GM23338 (cell line): ENCODE data around the gene SNRNP200. TPM values are rescaled to one million over a fixed set of nuclear protein-coding genes. Genes with fewer than 3 reads are reported as not detected.

Source experiments
- ATAC-seq: fragments of 200-7000 bp; cut with Tn5 transposase; 3 replicates; pipeline ENCODE4 v1.9.1; 2020
- DNase-seq: peaks from one replicate; pipeline ENCODE4 v3.0.0-alpha.2; 2015; ENCODE audit warnings: low spot score
- H2AFZ ChIP-seq: fragments of 200-600 bp; sonication (generic); 2 replicates; pipeline ENCODE4 v1.8.0; 2016; ENCODE audit warnings: antibody characterized with exemption, mild to moderate bottlenecking, moderate library complexity
- H3F3A ChIP-seq: fragments of 200-600 bp; sonication (generic); replicated peaks from 2 replicates; pipeline ENCODE4 v1.8.0; 2017; ENCODE audit warnings: antibody characterized with exemption, mixed run types, low read depth
- H3K27ac ChIP-seq: fragments of 200-600 bp; sonication (generic); 2 replicates; pipeline ENCODE4 v1.6.1; 2016; ENCODE audit warnings: low read depth
- H3K27me3 ChIP-seq: fragments of 200-600 bp; sonication (generic); 2 replicates; pipeline ENCODE4 v1.8.0; 2016; ENCODE audit warnings: mild to moderate bottlenecking, mixed run types, moderate library complexity; ENCODE audit not compliant: insufficient read depth
- H3K36me3 ChIP-seq: fragments of 200-600 bp; sonication (generic); 2 replicates; pipeline ENCODE4 v1.8.0; 2016; ENCODE audit warnings: mild to moderate bottlenecking; ENCODE audit not compliant: insufficient read depth
- H3K4me1 ChIP-seq: fragments of 200-600 bp; sonication (generic); 2 replicates; pipeline ENCODE4 v1.8.0; 2016; ENCODE audit warnings: mild to moderate bottlenecking, moderate library complexity; ENCODE audit not compliant: insufficient read depth
- H3K4me2 ChIP-seq: fragments of 200-600 bp; sonication (generic); 2 replicates; pipeline ENCODE4 v1.7.1; 2017; ENCODE audit warnings: mixed run types
- H3K4me3 ChIP-seq: fragments of 200-600 bp; sonication (generic); 2 replicates; pipeline ENCODE4 v1.6.1; 2016; ENCODE audit warnings: mixed run types
- H3K79me2 ChIP-seq: fragments of 200-600 bp; sonication (generic); replicated peaks from 2 replicates; pipeline ENCODE4 v1.8.0; 2017; ENCODE audit warnings: mild to moderate bottlenecking; ENCODE audit not compliant: insufficient read depth
- H3K9me2 ChIP-seq: fragments of 200-600 bp; sonication (generic); 2 replicates; pipeline ENCODE4 v1.8.0; 2017; ENCODE audit not compliant: insufficient read depth
- H4K20me1 ChIP-seq: fragments of 200-600 bp; sonication (generic); replicated peaks from 2 replicates; pipeline ENCODE4 v1.8.0; 2017; ENCODE audit warnings: mild to moderate bottlenecking; ENCODE audit not compliant: insufficient read depth
- H3K27ac Mint-ChIP-seq: 2 replicates; pipeline ENCODE4 v1.8.0; 2020; ENCODE audit warnings: inconsistent platforms, mild to moderate bottlenecking, moderate library complexity, mixed read lengths
- H3K27me3 Mint-ChIP-seq: 3 replicates; pipeline ENCODE4 v1.8.0; 2022; ENCODE audit warnings: low read depth, mild to moderate bottlenecking, moderate library complexity, mixed read lengths, inconsistent platforms; ENCODE audit not compliant: insufficient read depth, poor library complexity
- H3K36me3 Mint-ChIP-seq: 3 replicates; pipeline ENCODE4 v1.8.0; 2021; ENCODE audit warnings: low read depth, mild to moderate bottlenecking, inconsistent platforms, moderate library complexity, mixed read lengths
- H3K4me1 Mint-ChIP-seq: 3 replicates; pipeline ENCODE4 v1.8.0; 2020; ENCODE audit warnings: mild to moderate bottlenecking, inconsistent platforms, mixed read lengths
- H3K4me3 Mint-ChIP-seq: 3 replicates; pipeline ENCODE4 v1.8.0; 2021; ENCODE audit warnings: moderate library complexity, mild to moderate bottlenecking, inconsistent platforms, mixed read lengths
- H3K9me3 Mint-ChIP-seq: 3 replicates; pipeline ENCODE4 v1.8.0; 2020; ENCODE audit warnings: moderate library complexity, mild to moderate bottlenecking, inconsistent platforms, mixed read lengths
- EZH2 ChIP-seq: fragments of 200-600 bp; sonication (generic); IDR thresholded peaks from one replicate; pipeline ENCODE4 v1.8.0; 2017; ENCODE audit warnings: antibody characterized with exemption, mild to moderate bottlenecking, low read depth; ENCODE audit not compliant: unreplicated experiment
- EZH2phosphoT487 ChIP-seq: fragments of 200-600 bp; sonication (generic); IDR thresholded peaks from one replicate; pipeline ENCODE4 v1.8.1; 2018; ENCODE audit warnings: antibody characterized with exemption; ENCODE audit not compliant: unreplicated experiment
- NANOG ChIP-seq: IDR thresholded peaks from 2 replicates; pipeline ENCODE4 v1.6.1; 2016; ENCODE audit warnings: antibody characterized with exemption, borderline replicate concordance
- POLR2AphosphoS5 ChIP-seq: IDR thresholded peaks from 2 replicates; pipeline ENCODE4 v1.6.1; 2016; ENCODE audit warnings: antibody characterized with exemption, low read depth
- STAT1 ChIP-seq: IDR thresholded peaks from one replicate; pipeline ENCODE4 v1.6.1; 2016; ENCODE audit warnings: antibody characterized with exemption; ENCODE audit not compliant: unreplicated experiment
- ZNF114 ChIP-seq: fragments of 250-450 bp; sonication (Bioruptor Pico); IDR thresholded peaks from 2 replicates; pipeline ENCODE4 v1.5.0; 2020; ENCODE audit warnings: mild to moderate bottlenecking, moderate library complexity
- ZNF331 ChIP-seq: fragments of 250-450 bp; sonication (Bioruptor Pico); IDR thresholded peaks from 2 replicates; pipeline ENCODE4 v1.5.0; 2020; ENCODE audit warnings: low read depth, mild to moderate bottlenecking, moderate library complexity
- ZNF462 ChIP-seq: fragments of 250-450 bp; sonication (Bioruptor Pico); IDR thresholded peaks from 2 replicates; pipeline ENCODE4 v1.5.0; 2020; ENCODE audit warnings: mild to moderate bottlenecking, moderate library complexity
- polyA plus RNA-seq: library from polyadenylated mRNA; unstranded; fragments of >200 nt; fragmentation: Nextera tagmentation; extraction: Ambion mirVana; gene quantifications from 2 replicates; pipeline ENCODE4 v1.2.1, GENCODE V29; 2016
- total RNA-seq: library from RNA; depleted of rRNA; stranded (reverse); fragments of >200 nt; shearing (Covaris generic); gene quantifications from 2 replicates; pipeline ENCODE4 v1.2.3, GENCODE V29; 2014
- TF ChIP-seq, protein P1 (sequence below): IDR thresholded peaks from one replicate; pipeline ENCODE4 v1.6.1; 2018; ENCODE audit warnings: antibody characterized with exemption; ENCODE audit not compliant: unreplicated experiment
- TF ChIP-seq, protein P2 (sequence below): IDR thresholded peaks from 2 replicates; pipeline ENCODE4 v1.6.1; 2016; ENCODE audit warnings: antibody characterized with exemption

SNRNP200 gene
- total and polyA plus RNA-seq, 2 experiments from 2014 or later, result 70.7 to 179 TPM

DNA sequence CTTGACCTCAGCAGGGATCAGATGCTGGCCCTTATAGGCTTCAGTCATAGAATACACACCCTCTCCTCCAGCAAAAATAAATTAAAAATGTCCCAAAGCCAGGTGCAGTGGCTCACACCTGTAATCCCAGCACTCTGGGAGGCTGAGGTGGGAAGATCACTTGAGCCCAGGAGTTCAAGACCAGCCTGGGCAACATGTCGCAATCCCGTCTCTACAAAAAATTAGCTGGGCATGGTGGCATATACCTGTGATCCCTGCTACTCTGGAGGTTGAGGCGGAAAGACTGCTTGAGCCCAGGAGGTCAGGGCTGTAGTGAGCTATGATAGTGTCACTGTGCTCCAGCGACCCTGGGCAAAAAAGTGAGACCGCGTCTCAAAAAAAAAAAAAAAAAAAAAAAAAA is 24.5 kb upstream of the SNRNP200 start:
- Mint-ChIP-seq H3K36me3 (peaks cover 24% of the 10 kb centered on the region), H3K4me1 (peaks cover 13% of the 10 kb centered on the region), H3K27me3 (peaks cover 7% of the 10 kb centered on the region), H3K4me3 (no peak overlapping the region), H3K27ac (no peak overlapping the region), H3K9me3 (no peaks in the 10 kb centered on the region)
- Histone ChIP-seq H3K4me1 (no peaks in the 10 kb centered on the region), H3K9me2 (no peaks in the 10 kb centered on the region), H2AFZ (no peak overlapping the region), H3K4me2 (no peak overlapping the region), H3K27ac (no peak overlapping the region), H3K27me3 (peaks cover 12% of the 10 kb centered on the region; the same call in 1 of the 2 replicates), H3K4me3 (no peak overlapping the region), H4K20me1 (0 out of 2 replicates have a peak, but pooled peaks cover 3% of the 10 kb centered on the region), H3K36me3 (no peaks in the 10 kb centered on the region), H3K79me2 (no peaks in the 10 kb centered on the region), H3F3A (0 out of 2 replicates have a peak, but pooled peaks cover 2% of the 10 kb centered on the region)
- no peak for TF ChIP-seq EZH2
- no peak for TF ChIP-seq POLR2AphosphoS5
- no peak for TF ChIP-seq NANOG
- TF ChIP-seq, protein P1, sequence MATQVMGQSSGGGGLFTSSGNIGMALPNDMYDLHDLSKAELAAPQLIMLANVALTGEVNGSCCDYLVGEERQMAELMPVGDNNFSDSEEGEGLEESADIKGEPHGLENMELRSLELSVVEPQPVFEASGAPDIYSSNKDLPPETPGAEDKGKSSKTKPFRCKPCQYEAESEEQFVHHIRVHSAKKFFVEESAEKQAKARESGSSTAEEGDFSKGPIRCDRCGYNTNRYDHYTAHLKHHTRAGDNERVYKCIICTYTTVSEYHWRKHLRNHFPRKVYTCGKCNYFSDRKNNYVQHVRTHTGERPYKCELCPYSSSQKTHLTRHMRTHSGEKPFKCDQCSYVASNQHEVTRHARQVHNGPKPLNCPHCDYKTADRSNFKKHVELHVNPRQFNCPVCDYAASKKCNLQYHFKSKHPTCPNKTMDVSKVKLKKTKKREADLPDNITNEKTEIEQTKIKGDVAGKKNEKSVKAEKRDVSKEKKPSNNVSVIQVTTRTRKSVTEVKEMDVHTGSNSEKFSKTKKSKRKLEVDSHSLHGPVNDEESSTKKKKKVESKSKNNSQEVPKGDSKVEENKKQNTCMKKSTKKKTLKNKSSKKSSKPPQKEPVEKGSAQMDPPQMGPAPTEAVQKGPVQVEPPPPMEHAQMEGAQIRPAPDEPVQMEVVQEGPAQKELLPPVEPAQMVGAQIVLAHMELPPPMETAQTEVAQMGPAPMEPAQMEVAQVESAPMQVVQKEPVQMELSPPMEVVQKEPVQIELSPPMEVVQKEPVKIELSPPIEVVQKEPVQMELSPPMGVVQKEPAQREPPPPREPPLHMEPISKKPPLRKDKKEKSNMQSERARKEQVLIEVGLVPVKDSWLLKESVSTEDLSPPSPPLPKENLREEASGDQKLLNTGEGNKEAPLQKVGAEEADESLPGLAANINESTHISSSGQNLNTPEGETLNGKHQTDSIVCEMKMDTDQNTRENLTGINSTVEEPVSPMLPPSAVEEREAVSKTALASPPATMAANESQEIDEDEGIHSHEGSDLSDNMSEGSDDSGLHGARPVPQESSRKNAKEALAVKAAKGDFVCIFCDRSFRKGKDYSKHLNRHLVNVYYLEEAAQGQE, result no peak
- TF ChIP-seq ZNF114 (CRISPR knock-in tag), result no peak
- TF ChIP-seq ZNF462 (CRISPR knock-in tag), result no peak
- TF ChIP-seq EZH2phosphoT487, result no peak
- TF ChIP-seq ZNF331 (CRISPR knock-in tag), result no peak
- TF ChIP-seq, protein P2, sequence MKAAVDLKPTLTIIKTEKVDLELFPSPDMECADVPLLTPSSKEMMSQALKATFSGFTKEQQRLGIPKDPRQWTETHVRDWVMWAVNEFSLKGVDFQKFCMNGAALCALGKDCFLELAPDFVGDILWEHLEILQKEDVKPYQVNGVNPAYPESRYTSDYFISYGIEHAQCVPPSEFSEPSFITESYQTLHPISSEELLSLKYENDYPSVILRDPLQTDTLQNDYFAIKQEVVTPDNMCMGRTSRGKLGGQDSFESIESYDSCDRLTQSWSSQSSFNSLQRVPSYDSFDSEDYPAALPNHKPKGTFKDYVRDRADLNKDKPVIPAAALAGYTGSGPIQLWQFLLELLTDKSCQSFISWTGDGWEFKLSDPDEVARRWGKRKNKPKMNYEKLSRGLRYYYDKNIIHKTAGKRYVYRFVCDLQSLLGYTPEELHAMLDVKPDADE, result no peak
- TF ChIP-seq STAT1, result no peak
- no peak for ATAC-seq
- no peak for DNase-seq
